HepG2 (cell line): ENCODE results near the gene PHKA2. TPM values are rescaled to one million over a fixed set of nuclear protein-coding genes. Genes with fewer than 3 reads are reported as not detected.

Experiments
- ATAC-seq: fragments of 200-7000 bp; cut with Tn5 transposase; 3 replicates; pipeline ENCODE4 v1.9.1; 2020; ENCODE audit warnings: mild to moderate bottlenecking, moderate library complexity
- BruUV-seq: library from RNA; stranded (reverse); fragments of 400-500 nt; replicated peaks from 2 replicates; lab custom pipeline; 2021; lab: Mats Ljungman, UMichigan
- CTCF ChIA-PET: fragments of 300-600 bp; formaldehyde crosslinking; extraction: SDS; loops from one replicate; lab custom pipeline; 2021; ENCODE audit warnings: low total read pairs, inconsistent platforms, low intra/inter-chr PET ratio; lab: Yijun Ruan, JAX
- POLR2A ChIA-PET: fragments of 350-600 bp; sonication (Branson Sonifier 250); formaldehyde crosslinking; loops from one replicate; lab custom pipeline; 2020; ENCODE audit warnings: antibody characterized with exemption, inconsistent platforms; lab: Yijun Ruan, JAX
- DNase-seq: peaks from one replicate; pipeline ENCODE4 v3.0.0-alpha.2; 2015; ENCODE audit warnings: low spot score
- FAIRE-seq: peaks from 3 replicates; lab custom pipeline; 2011; peaks lifted over from hg19 to GRCh38; lab: Jason Lieb, UNC
- H2AFZ ChIP-seq: one replicate; pipeline ENCODE4 v1.6.1; 2011; ENCODE audit warnings: low read length, inconsistent platforms
- H3K27ac ChIP-seq: fragments of 300-600 bp; 3 replicates; pipeline ENCODE4 v1.8.0; 2011; ENCODE audit warnings: mixed run types, mild to moderate bottlenecking, mixed read lengths, low read length, inconsistent platforms; ENCODE audit not compliant: insufficient read depth; ENCODE audit errors: extremely low read length
- H3K27me3 ChIP-seq, 2 experiments: fragments of 200-600 bp in 1 of 2; 2 replicates in 1 of 2; 3 replicates in 1 of 2; pipeline versions ENCODE4 v1.6.0 to v1.8.0; 2011; ENCODE audit warnings: low read length in 2 of 2, mild to moderate bottlenecking in 2 of 2, moderate library complexity in 2 of 2, inconsistent platforms in 1 of 2; ENCODE audit not compliant: insufficient read depth in 2 of 2, control insufficient read depth in 1 of 2
- H3K36me3 ChIP-seq, 2 experiments: fragments of 200-600 bp in 1 of 2; replicated peaks in 1 of 2; 2 replicates in 1 of 2; 3 replicates in 1 of 2; pipeline versions ENCODE4 v1.5.1 to v1.8.0; 2011; ENCODE audit warnings: low read length in 2 of 2, inconsistent platforms in 1 of 2; ENCODE audit not compliant: insufficient read depth in 2 of 2, control insufficient read depth in 1 of 2
- H3K4me1 ChIP-seq: 2 replicates; pipeline ENCODE4 v1.5.1; 2012; ENCODE audit warnings: low read length, inconsistent platforms; ENCODE audit not compliant: insufficient read depth
- H3K4me2 ChIP-seq: 2 replicates; pipeline ENCODE4 v1.6.0; 2011; ENCODE audit warnings: low read depth, low read length, inconsistent platforms
- H3K4me3 ChIP-seq, 3 experiments: fragments of 200-600 bp in 1 of 3; sonication (generic), shearing (Covaris generic) in 1 of 3; replicated peaks in 1 of 3; 2 replicates each; pipeline ENCODE4 v1.5.1; 2011 to 2016; ENCODE audit warnings: low read length in 3 of 3, inconsistent platforms in 2 of 3, low read depth in 2 of 3, mild to moderate bottlenecking in 2 of 3, control low read depth in 1 of 3, mixed read lengths in 1 of 3; ENCODE audit not compliant: insufficient read depth in 1 of 3
- H3K79me2 ChIP-seq: one replicate; pipeline ENCODE4 v1.6.1; 2011; ENCODE audit warnings: low read length, inconsistent platforms; ENCODE audit not compliant: insufficient read depth
- H3K9ac ChIP-seq: 2 replicates; pipeline ENCODE4 v1.6.0; 2011; ENCODE audit warnings: mild to moderate bottlenecking, low read depth, low read length, inconsistent platforms; ENCODE audit not compliant: insufficient read depth
- H3K9me3 ChIP-seq: 2 replicates; pipeline ENCODE4 v1.5.1; 2012; ENCODE audit warnings: mild to moderate bottlenecking, low read length
- H4K20me1 ChIP-seq: 2 replicates; pipeline ENCODE4 v1.6.0; 2011; ENCODE audit warnings: inconsistent platforms, mild to moderate bottlenecking, low read length, moderate library complexity; ENCODE audit not compliant: insufficient read depth
- ARNT2 ChIP-seq: sonication (generic); formaldehyde crosslinking; IDR thresholded peaks from 2 replicates; pipeline ENCODE4 v1.8.0; 2022; ENCODE audit warnings: mild to moderate bottlenecking, low read depth, missing genetic modification reagents, moderate library complexity
- CAMTA2 ChIP-seq: sonication (generic); formaldehyde crosslinking; IDR thresholded peaks from 2 replicates; pipeline ENCODE4 v1.4.0; 2020; ENCODE audit warnings: mild to moderate bottlenecking, missing genetic modification reagents, borderline replicate concordance
- FOXJ3 ChIP-seq: sonication (generic); formaldehyde crosslinking; IDR thresholded peaks from 2 replicates; pipeline ENCODE4 v1.4.0; 2020; ENCODE audit warnings: missing genetic modification reagents, mild to moderate bottlenecking, borderline replicate concordance
- FOXP1 ChIP-seq, 2 experiments: fragments of 450-650 bp in 1 of 2; IDR thresholded peaks; 2 replicates each; pipeline ENCODE4 v1.6.1; 2017 to 2018; ENCODE audit warnings: antibody characterized with exemption in 1 of 2
- KDM2A ChIP-seq: sonication (generic); formaldehyde crosslinking; IDR thresholded peaks from 2 replicates; pipeline ENCODE4 v1.4.0; 2020; ENCODE audit warnings: low read depth, missing genetic modification reagents, borderline replicate concordance
- MZF1 ChIP-seq: sonication (generic); formaldehyde crosslinking; IDR thresholded peaks from 2 replicates; pipeline ENCODE4 v1.8.1; 2023; ENCODE audit warnings: mild to moderate bottlenecking, missing genetic modification reagents, borderline replicate concordance
- NFIB ChIP-seq: sonication (generic); formaldehyde crosslinking; IDR thresholded peaks from 2 replicates; pipeline ENCODE4 v1.9.0; 2021; ENCODE audit warnings: missing genetic modification reagents, mild to moderate bottlenecking, borderline replicate concordance
- NKX3-1 ChIP-seq: sonication (generic); formaldehyde crosslinking; IDR thresholded peaks from 2 replicates; pipeline ENCODE4 v1.5.0; 2020; ENCODE audit warnings: missing genetic modification reagents
- PTBP1 ChIP-seq: fragments of 200-400 bp; formaldehyde crosslinking; IDR thresholded peaks from 2 replicates; pipeline ENCODE4 v1.6.1; 2018; ENCODE audit warnings: low read length, low read depth; ENCODE audit not compliant: poor library complexity, severe bottlenecking
- SRY ChIP-seq: sonication (generic); formaldehyde crosslinking; IDR thresholded peaks from 2 replicates; pipeline ENCODE4 v1.8.0; 2022; ENCODE audit warnings: mild to moderate bottlenecking, missing genetic modification reagents
- ZNF3 ChIP-seq: IDR thresholded peaks from 2 replicates; pipeline ENCODE4 v1.7.0; 2017; ENCODE audit warnings: inconsistent platforms
- ZNF556 ChIP-seq: sonication (generic); formaldehyde crosslinking; IDR thresholded peaks from 2 replicates; pipeline ENCODE4 v1.4.0; 2020; ENCODE audit warnings: mild to moderate bottlenecking, missing genetic modification reagents, borderline replicate concordance
- ZNF619 ChIP-seq: sonication (generic); formaldehyde crosslinking; IDR thresholded peaks from 2 replicates; pipeline ENCODE4 v1.4.0; 2020; ENCODE audit warnings: mild to moderate bottlenecking, missing genetic modification reagents
- ZNF780A ChIP-seq: sonication (generic); formaldehyde crosslinking; IDR thresholded peaks from 2 replicates; pipeline ENCODE4 v1.8.0; 2022; ENCODE audit warnings: mild to moderate bottlenecking, missing genetic modification reagents, moderate library complexity
- ZNF782 ChIP-seq: sonication (generic); formaldehyde crosslinking; IDR thresholded peaks from 2 replicates; pipeline ENCODE4 v1.4.0; 2020; ENCODE audit warnings: missing genetic modification reagents, mild to moderate bottlenecking, borderline replicate concordance
- in situ Hi-C: cut with HindIII; loops from 2 replicates; pipeline ENCODE4 v1.10.0; 2017; ENCODE audit warnings: low pct_unique_long_range_greater_than_20kb; ENCODE audit not compliant: extremely low pct_ligation_motif_present
- intact Hi-C: fragments of 100-400 bp; cut with micrococcal nuclease; formaldehyde crosslinking; loops from one replicate; pipeline ENCODE4 v1.10.0; 2022; ENCODE audit not compliant: unreplicated experiment
- polyA plus RNA-seq, 8 experiments: library from polyadenylated mRNA; depleted of rRNA in 3 of 8; stranded (reverse) in 7 of 8; unstranded in 1 of 8; fragments of >200 nt; fragmentation: Illumina TruSeq in 4 of 8; extraction: Trizol in 4 of 8; gene quantifications; 2 replicates each; pipeline versions ENCODE4 v1.2.1 to v1.2.3, GENCODE V29; 2011 to 2016; ENCODE audit warnings: low read depth in 4 of 8, missing spikeins in 1 of 8, mixed read lengths in 1 of 8; ENCODE audit not compliant: insufficient read depth in 1 of 8
- total RNA-seq, 5 experiments: library from RNA; depleted of rRNA; stranded (reverse); fragments of >200 nt; fragmentation: Illumina TruSeq; extraction: Trizol; gene quantifications; 2 replicates each; pipeline ENCODE4 v1.2.3, GENCODE V29; 2016; ENCODE audit warnings: low read depth in 1 of 5
- TF ChIP-seq, protein P1 (sequence below): sonication (generic); formaldehyde crosslinking; IDR thresholded peaks from 2 replicates; pipeline ENCODE4 v1.4.0; 2020; ENCODE audit warnings: mild to moderate bottlenecking, missing genetic modification reagents
- TF ChIP-seq, protein P2 (sequence below): fragments of 450-650 bp; IDR thresholded peaks from 2 replicates; pipeline ENCODE4 v1.6.1; 2016
- TF ChIP-seq, protein P3 (sequence below), 2 experiments: fragments of 450-650 bp in 1 of 2; sonication (generic) in 1 of 2; formaldehyde crosslinking; IDR thresholded peaks; 2 replicates each; pipeline versions ENCODE4 v1.5.0 to v1.8.0; 2020 to 2022; ENCODE audit warnings: mild to moderate bottlenecking in 1 of 2, missing genetic modification reagents in 1 of 2

PHKA2 gene
- total and polyA plus RNA-seq, 2 of the 13 experiments (the other 11 are each of a cell fraction or from before 2014, with no cell fraction given) = 20.5 to 273 TPM

DNA sequence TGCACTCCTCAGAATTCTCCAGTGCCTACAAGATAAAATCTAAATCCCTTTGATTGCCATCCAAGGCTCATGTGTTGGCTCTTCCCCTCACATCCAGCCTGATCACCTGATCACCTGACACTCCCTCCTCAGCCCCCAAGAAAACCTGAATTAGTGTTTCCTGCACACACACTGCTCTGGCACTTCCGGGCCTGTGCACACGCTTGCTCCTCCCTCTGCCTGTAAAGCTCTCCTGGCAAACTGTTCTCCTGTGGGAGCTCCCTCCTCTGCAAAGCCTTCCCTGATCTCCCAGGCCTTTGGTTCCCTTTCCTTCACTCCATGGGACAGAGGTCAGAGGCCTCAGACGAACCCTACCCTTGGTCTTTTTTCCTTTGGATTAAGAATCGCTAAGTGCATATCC lies 19.9 kb downstream of the PHKA2 start (continued):
- TF ChIP-seq ZNF780A (CRISPR knock-in tag) (no peak), ZNF782 (CRISPR knock-in tag) (no peak), ZNF556 (no peak), ZNF619 (CRISPR knock-in tag) (no peak), KDM2A (CRISPR knock-in tag) (no peak), FOXJ3 (CRISPR knock-in tag) (no peak), PTBP1 (no peak)

DNA sequence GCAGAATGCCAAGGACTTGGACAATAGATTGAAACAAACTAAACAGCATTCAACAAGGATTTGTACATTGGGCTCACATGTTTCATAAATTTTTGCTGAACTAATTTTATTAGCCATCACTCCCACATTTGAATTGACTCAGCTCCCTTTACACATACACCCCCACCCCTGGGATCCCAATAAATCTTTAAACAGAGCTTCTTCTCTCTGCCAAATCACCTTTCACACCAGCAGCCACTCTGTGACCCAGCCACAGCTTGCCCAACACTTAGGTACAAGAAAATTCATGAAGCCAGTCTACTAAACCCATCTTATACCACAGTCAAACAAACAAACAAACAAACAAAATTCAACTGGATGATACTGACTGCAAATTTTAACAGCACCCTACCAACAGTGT lies 21.6 kb downstream of the PHKA2 start:
- no peak overlapping the region for H3K27ac ChIP-seq
- no peak for DNase-seq
- no peak for TF ChIP-seq NFIB (CRISPR knock-in tag)
- TF ChIP-seq, protein P1, sequence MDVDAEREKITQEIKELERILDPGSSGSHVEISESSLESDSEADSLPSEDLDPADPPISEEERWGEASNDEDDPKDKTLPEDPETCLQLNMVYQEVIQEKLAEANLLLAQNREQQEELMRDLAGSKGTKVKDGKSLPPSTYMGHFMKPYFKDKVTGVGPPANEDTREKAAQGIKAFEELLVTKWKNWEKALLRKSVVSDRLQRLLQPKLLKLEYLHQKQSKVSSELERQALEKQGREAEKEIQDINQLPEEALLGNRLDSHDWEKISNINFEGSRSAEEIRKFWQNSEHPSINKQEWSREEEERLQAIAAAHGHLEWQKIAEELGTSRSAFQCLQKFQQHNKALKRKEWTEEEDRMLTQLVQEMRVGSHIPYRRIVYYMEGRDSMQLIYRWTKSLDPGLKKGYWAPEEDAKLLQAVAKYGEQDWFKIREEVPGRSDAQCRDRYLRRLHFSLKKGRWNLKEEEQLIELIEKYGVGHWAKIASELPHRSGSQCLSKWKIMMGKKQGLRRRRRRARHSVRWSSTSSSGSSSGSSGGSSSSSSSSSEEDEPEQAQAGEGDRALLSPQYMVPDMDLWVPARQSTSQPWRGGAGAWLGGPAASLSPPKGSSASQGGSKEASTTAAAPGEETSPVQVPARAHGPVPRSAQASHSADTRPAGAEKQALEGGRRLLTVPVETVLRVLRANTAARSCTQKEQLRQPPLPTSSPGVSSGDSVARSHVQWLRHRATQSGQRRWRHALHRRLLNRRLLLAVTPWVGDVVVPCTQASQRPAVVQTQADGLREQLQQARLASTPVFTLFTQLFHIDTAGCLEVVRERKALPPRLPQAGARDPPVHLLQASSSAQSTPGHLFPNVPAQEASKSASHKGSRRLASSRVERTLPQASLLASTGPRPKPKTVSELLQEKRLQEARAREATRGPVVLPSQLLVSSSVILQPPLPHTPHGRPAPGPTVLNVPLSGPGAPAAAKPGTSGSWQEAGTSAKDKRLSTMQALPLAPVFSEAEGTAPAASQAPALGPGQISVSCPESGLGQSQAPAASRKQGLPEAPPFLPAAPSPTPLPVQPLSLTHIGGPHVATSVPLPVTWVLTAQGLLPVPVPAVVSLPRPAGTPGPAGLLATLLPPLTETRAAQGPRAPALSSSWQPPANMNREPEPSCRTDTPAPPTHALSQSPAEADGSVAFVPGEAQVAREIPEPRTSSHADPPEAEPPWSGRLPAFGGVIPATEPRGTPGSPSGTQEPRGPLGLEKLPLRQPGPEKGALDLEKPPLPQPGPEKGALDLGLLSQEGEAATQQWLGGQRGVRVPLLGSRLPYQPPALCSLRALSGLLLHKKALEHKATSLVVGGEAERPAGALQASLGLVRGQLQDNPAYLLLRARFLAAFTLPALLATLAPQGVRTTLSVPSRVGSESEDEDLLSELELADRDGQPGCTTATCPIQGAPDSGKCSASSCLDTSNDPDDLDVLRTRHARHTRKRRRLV (CRISPR knock-in tag) = no peak
- no peak for TF ChIP-seq SRY (CRISPR knock-in tag)
- TF ChIP-seq, protein P2, sequence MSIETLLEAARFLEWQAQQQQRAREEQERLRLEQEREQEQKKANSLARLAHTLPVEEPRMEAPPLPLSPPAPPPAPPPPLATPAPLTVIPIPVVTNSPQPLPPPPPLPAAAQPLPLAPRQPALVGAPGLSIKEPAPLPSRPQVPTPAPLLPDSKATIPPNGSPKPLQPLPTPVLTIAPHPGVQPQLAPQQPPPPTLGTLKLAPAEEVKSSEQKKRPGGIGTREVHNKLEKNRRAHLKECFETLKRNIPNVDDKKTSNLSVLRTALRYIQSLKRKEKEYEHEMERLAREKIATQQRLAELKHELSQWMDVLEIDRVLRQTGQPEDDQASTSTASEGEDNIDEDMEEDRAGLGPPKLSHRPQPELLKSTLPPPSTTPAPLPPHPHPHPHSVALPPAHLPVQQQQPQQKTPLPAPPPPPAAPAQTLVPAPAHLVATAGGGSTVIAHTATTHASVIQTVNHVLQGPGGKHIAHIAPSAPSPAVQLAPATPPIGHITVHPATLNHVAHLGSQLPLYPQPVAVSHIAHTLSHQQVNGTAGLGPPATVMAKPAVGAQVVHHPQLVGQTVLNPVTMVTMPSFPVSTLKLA = no peak
- TF ChIP-seq CAMTA2 = no peak
- no peak for TF ChIP-seq FOXP1 (IDR thresholded peaks at IDR 0.05)
- no peak for TF ChIP-seq FOXP1 (CRISPR knock-in tag; IDR thresholded peaks at IDR 0.05)
- no peak for TF ChIP-seq NKX3-1 (CRISPR knock-in tag)
- TF ChIP-seq MZF1 (CRISPR knock-in tag) = no peak
- TF ChIP-seq, protein P3, sequence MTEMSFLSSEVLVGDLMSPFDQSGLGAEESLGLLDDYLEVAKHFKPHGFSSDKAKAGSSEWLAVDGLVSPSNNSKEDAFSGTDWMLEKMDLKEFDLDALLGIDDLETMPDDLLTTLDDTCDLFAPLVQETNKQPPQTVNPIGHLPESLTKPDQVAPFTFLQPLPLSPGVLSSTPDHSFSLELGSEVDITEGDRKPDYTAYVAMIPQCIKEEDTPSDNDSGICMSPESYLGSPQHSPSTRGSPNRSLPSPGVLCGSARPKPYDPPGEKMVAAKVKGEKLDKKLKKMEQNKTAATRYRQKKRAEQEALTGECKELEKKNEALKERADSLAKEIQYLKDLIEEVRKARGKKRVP (CRISPR knock-in tag; IDR thresholded peaks at IDR 0.05) = no peak
- no peak for TF ChIP-seq ARNT2 (CRISPR knock-in tag)
- no peak for TF ChIP-seq ZNF3 (CRISPR knock-in tag)

More for the DNA sequence above, 21.6 kb downstream of the PHKA2 start:
- BruUV-seq = no TSS peak
- no peak overlapping the region for H2AFZ ChIP-seq
- intact Hi-C loops = no loop called here
- in situ Hi-C loops = no loop called here
- no peak overlapping the region for H3K4me3 ChIP-seq
- FAIRE-seq (no peak), ATAC-seq (no peak)
- H3K27me3 ChIP-seq = no peaks in the 10 kb centered on the region
- H3K79me2 ChIP-seq = peaks cover 48% of the 10 kb centered on the region
- H3K4me1 ChIP-seq = 0 out of 2 replicates have a peak, but pooled peaks cover under 1% of the 10 kb centered on the region
- ChIA-PET CTCF (no interaction called here), POLR2A (interaction anchor here (0.8 kb wide), 1 partner anchor 22 kb away, joined by 4 read pairs; the partner anchor contains the start of gene PHKA2)
- peaks cover 1 to 3% of the 10 kb centered on the region in 2 experiments; a peak in 2 of 5 replicates for H3K36me3 ChIP-seq
- no peaks in the 10 kb centered on the region for H3K9me3 ChIP-seq
- no peak overlapping the region for H3K4me2 ChIP-seq
- peaks cover 28% of the 10 kb centered on the region for H4K20me1 ChIP-seq
- no peak overlapping the region for H3K9ac ChIP-seq
